ENCODE measurements around the gene GLB1L. TPM values are rescaled to one million over a fixed set of nuclear protein-coding genes. Genes with fewer than 3 reads are reported as not detected.

The GLB1L gene
- total RNA-seq, 2 donors from 2014 or later: 2.1 to 2.5 TPM

DNA sequence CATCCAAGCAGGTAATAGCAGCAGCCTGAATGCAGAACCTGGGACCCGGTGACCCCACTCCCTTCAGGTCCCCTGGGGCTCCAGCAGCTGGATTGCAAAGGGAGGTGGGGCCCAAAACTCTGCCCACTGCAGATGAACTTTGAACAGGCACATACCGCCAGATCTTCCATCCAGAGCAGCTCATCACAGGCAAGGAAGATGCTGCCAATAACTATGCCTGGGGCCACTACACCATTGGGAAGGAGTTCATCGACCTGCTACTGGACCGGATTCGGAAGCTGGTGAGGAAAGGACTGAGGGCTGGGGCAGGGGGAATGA is 24.8 kb upstream of the GLB1L start:
- Histone ChIP-seq H3K36me3 (no peaks in the 10 kb centered on the region), H3K27ac (no peak overlapping the region), H3K4me3 (no peak overlapping the region), H3K4me1 (no peaks in the 10 kb centered on the region), H3K27me3 (no peaks in the 10 kb centered on the region), H3K9me3 (no peaks in the 10 kb centered on the region), H3K9ac (ENCODE audit: low read depth in 2 of 2, low read length in 2 of 2) (no peak overlapping the region)
- TF ChIP-seq, protein P1, sequence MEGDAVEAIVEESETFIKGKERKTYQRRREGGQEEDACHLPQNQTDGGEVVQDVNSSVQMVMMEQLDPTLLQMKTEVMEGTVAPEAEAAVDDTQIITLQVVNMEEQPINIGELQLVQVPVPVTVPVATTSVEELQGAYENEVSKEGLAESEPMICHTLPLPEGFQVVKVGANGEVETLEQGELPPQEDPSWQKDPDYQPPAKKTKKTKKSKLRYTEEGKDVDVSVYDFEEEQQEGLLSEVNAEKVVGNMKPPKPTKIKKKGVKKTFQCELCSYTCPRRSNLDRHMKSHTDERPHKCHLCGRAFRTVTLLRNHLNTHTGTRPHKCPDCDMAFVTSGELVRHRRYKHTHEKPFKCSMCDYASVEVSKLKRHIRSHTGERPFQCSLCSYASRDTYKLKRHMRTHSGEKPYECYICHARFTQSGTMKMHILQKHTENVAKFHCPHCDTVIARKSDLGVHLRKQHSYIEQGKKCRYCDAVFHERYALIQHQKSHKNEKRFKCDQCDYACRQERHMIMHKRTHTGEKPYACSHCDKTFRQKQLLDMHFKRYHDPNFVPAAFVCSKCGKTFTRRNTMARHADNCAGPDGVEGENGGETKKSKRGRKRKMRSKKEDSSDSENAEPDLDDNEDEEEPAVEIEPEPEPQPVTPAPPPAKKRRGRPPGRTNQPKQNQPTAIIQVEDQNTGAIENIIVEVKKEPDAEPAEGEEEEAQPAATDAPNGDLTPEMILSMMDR (IDR thresholded peaks at IDR 0.05): no peak
- DNase-seq: no peak
- intact Hi-C loops (cut with DNase I): no loop called here

DNA sequence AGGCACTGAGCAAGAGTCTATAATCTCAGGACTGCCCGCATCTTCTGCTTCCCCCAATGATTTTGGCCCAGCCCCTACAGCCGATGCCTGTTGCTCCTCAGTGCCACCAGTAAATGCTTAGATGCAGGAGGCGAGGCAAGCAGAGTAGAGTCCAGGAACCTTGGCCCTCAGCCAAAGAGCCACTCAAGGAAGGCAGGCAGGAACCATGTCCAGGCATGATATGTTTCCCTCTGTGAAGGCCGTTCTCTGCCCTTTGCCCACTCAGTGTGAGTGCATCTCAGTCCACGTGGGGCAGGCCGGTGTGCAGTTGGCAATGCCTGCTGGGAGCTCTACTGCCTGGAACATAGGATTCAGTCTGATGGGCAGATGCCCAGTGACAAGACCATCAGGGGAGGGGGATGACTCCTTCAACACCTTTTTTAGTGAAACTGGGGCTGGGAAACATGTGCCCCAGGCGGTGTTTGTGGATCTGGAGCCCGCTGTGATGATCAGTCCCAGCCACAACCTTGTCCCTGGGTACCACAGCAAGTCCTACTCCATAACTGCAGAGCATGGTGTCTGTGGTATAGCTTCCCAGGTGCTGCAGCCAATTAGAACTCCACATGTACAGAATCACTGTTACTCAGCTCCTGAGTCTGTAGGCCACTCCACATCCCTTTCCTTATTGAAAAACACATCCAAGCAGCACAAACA is 24.3 kb upstream of the GLB1L start:
- Histone ChIP-seq H3K9me3 (no peaks in the 10 kb centered on the region), H3K4me1 (no peaks in the 10 kb centered on the region), H3K27me3 (no peaks in the 10 kb centered on the region), H3K36me3 (no peaks in the 10 kb centered on the region), H3K9ac (ENCODE audit: low read depth in 2 of 2, low read length in 2 of 2) (peak overlapping the region in 1 of 2 donors; percentile 12), H3K27ac (no peak overlapping the region), H3K4me3 (no peak overlapping the region)
- TF ChIP-seq, protein P1 (IDR thresholded peaks at IDR 0.05): no peak
- DNase-seq: peak; percentile 73
- intact Hi-C loops (cut with DNase I): no loop called here

DNA sequence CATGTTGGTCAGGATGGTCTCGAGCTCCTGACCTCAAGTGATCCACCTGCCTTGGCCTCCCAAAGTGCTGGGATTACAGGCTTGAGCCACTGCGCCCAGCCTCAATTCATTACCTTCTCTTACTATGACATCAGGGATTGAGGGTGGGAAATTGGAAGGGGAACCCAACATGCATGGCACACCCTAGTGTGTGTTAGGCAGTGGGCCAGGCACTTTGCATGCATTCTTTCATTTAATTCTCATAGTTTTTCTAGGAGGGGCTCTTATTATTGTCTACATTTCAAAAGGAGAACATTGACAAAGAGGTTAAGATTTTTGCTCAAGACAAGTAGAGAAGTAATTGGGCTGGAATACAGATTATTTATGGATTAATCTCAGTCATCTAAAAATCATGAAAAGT is 23.1 kb upstream of the GLB1L start:
- Histone ChIP-seq H3K9me3 (no peaks in the 10 kb centered on the region), H3K4me3 (no peak overlapping the region), H3K4me1 (no peaks in the 10 kb centered on the region), H3K9ac (ENCODE audit: low read depth in 2 of 2, low read length in 2 of 2) (no peak overlapping the region), H3K27me3 (no peaks in the 10 kb centered on the region), H3K36me3 (no peaks in the 10 kb centered on the region), H3K27ac (no peak overlapping the region)
- no peak for DNase-seq
- intact Hi-C loops (cut with DNase I): no loop called here
- TF ChIP-seq, protein P1 (IDR thresholded peaks at IDR 0.05): no peak

GRCh38 chr2:219266886-219267285 is 21.6 kb upstream of the GLB1L start:
- no peak for DNase-seq
- Histone ChIP-seq H3K4me3 (no peak overlapping the region), H3K9ac (ENCODE audit: low read depth in 2 of 2, low read length in 2 of 2) (no peak overlapping the region), H3K36me3 (no peaks in the 10 kb centered on the region), H3K4me1 (no peaks in the 10 kb centered on the region), H3K27me3 (no peaks in the 10 kb centered on the region), H3K27ac (no peak overlapping the region), H3K9me3 (no peaks in the 10 kb centered on the region)
- TF ChIP-seq, protein P1 (IDR thresholded peaks at IDR 0.05): no peak
- intact Hi-C loops (cut with DNase I): no loop called here

- Histone ChIP-seq H3K36me3 (no peaks in the 10 kb centered on the region), H3K4me3 (no peak overlapping the region), H3K4me1 (no peaks in the 10 kb centered on the region), H3K9me3 (no peaks in the 10 kb centered on the region), H3K9ac (ENCODE audit: low read depth in 2 of 2, low read length in 2 of 2) (no peak overlapping the region), H3K27me3 (no peaks in the 10 kb centered on the region), H3K27ac (no peak overlapping the region)
- TF ChIP-seq, protein P1 (IDR thresholded peaks at IDR 0.05): no peak
- intact Hi-C loops (cut with DNase I): no loop called here
- DNase-seq: no peak
Observed at GRCh38 chr2:219266232-219266631, 21.0 kb upstream of the GLB1L start.

Data from colonic mucosa (tissue), 4 donors.